ENCODE data around the gene TM9SF2.

TM9SF2 gene

DNA sequence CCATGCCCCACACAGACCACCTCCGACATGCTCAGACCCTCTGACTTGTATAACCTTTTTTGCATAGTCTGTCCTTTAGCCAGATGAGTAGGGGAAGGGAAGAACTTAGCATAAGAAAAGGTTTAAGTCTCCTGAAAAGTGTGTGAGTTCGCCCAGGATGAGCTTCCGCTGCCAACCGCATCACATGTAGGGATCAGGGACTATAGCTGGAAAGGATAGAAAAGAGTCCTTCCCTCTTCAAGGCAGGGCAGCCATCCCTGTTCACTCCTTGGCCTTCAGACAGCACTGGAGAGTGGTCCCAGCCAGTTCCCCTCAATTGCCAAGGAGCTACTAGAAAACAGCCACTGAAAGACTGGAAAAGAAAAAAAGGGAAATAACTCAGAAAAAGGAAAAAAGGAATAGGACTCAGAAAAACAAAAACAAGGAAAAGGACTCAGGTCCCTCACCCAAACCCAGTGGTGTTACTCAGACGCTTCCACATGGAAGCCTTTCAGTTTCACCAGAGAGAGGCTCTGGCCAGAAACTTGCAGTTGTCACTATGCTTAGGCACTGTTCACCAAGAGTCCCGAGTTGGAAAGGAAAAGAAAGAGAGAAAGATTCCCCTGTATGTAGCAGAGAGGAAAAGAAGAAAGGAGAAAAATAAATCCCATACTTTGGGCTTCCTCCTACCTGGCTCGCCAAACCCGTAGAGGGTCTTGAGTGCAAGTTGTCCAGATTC is 5.6 kb upstream of the TM9SF2 start:
- DNase-seq (ENCODE audit: low read depth): no peak
- TF ChIP-seq, protein P1, sequence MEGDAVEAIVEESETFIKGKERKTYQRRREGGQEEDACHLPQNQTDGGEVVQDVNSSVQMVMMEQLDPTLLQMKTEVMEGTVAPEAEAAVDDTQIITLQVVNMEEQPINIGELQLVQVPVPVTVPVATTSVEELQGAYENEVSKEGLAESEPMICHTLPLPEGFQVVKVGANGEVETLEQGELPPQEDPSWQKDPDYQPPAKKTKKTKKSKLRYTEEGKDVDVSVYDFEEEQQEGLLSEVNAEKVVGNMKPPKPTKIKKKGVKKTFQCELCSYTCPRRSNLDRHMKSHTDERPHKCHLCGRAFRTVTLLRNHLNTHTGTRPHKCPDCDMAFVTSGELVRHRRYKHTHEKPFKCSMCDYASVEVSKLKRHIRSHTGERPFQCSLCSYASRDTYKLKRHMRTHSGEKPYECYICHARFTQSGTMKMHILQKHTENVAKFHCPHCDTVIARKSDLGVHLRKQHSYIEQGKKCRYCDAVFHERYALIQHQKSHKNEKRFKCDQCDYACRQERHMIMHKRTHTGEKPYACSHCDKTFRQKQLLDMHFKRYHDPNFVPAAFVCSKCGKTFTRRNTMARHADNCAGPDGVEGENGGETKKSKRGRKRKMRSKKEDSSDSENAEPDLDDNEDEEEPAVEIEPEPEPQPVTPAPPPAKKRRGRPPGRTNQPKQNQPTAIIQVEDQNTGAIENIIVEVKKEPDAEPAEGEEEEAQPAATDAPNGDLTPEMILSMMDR (IDR thresholded peaks at IDR 0.05; ENCODE audit: control insufficient read depth, extremely low read depth, insufficient read depth): no peak

DNA sequence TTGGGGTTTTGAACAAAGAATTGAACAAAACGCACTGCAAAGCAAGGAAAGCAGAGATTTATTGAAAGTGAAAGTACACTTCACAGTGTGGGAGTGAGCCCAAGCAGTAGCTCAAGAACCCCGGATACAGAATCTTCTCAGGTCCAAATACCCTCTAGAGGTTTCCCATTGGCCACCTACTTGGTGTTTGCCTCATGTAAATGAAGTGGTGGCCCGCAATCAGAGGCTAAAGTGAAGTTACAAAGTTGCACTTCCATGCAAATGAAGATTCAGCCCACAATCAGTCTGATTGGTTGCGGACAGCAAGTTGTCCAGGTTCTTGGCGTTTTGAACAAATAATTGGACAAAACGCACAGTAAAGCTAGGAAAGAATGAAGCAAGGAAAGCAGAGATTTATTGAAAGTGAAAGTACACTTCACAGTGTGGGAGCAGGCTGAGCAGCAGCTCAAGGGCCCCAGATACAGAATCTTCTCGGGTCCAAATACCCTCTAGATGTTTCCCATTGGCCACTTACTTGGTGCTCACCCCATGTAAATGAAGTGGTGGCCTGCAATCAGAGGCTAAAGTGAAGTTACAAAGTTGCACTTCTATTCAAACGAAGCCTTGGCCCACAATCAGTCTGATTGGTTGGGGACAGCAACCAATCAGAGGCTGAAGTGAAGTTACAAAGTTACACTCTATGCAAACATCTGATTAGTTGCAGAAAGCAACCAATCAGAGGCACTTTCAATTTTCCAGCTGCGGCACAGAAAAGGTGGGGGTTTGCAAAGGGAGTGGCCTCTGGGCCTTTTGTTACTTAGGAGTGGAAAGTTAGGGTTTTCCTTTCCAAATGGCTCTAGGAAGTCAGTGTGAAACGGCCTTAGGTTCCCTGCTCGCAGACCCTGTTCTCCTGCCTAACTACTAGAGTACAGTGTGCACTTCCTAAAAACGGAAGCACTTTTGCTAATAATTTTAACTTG is 4.8 kb upstream of the TM9SF2 start:
- H3K4me3 ChIP-seq (ENCODE audit: low read depth, low read length): no peak overlapping the region
- no peak for DNase-seq (ENCODE audit: low read depth)
- TF ChIP-seq, protein P1 (IDR thresholded peaks at IDR 0.05; ENCODE audit: control insufficient read depth, extremely low read depth, insufficient read depth): no peak

More for the DNA sequence above, 5.6 kb upstream of the TM9SF2 start:
- H3K4me3 ChIP-seq (ENCODE audit: low read depth, low read length): no peak overlapping the region

DNA sequence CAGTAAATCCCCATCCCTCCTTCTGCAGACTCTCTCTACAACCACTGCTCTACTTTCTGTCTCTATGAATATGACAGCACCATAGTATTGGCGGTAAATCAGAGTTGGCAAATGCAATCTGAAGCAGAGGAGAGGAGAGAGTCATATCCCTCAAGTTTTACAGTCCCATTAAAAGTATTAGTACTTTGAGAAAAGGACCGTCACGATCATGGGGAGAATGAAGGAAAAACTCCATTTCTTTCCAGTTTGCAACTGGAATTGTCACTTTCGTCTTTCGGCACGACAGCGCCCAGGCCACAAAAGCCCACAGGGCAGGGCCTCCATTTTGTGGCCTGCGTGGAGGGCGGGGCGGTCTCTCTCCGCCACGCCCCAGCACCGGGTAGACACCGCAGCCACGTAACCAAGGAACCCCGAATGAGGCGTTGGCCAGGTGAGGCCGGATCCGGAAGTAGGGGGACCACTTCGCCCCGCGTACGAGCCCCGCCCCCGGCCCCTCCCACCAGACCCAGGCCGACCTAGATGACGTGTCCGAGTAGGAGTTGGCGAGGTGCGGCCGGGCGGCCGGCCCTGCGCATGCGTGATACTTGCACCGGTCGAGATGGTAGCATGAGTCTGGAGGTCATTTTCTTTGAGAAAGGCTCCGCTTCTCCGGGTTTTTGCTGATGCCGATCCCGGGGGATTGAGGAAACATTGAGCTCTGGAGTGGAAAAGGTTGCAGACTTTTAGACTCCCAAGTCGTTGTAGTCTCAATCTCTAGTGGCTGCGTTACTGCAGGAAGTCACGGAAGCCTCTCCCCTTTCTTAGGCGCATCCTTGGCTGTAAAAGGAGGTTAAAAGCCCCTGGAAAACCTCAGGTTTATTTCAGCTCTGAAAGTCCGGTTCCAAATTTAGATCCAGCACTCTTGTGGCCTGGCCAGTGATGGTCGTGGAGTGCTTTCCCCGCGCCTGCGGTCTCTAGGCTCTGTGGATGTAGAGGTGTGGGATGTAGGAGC is 2.8 kb upstream of the TM9SF2 start:
- TF ChIP-seq, protein P1 (IDR thresholded peaks at IDR 0.05; ENCODE audit: control insufficient read depth, extremely low read depth, insufficient read depth): no peak
- peak; percentile 74 for DNase-seq (ENCODE audit: low read depth)
- peak overlapping the region; percentile 45 for H3K4me3 ChIP-seq (ENCODE audit: low read depth, low read length)

DNA sequence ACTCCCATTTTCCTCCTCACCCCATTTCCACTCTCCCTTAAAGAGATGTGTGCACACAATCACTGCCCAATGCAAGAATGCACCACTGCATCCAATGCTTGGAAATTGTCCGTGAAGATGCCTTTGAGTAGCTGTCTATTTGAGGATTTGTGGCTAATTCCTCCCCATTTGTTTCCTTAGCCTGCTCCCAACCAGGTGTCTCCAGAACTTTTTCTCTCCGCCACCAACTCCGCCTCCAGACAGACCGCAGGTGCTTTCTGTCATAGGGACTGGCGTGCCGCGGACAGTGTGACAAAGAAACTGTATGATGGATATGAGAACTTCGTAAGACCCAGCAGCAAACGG is 461 bp upstream of the TM9SF2 start:
- DNase-seq (ENCODE audit: low read depth): no peak
- peak overlapping the region; percentile 75 for H3K4me3 ChIP-seq (ENCODE audit: low read depth, low read length)
- TF ChIP-seq, protein P1 (IDR thresholded peaks at IDR 0.05; ENCODE audit: control insufficient read depth, extremely low read depth, insufficient read depth): no peak

DNA sequence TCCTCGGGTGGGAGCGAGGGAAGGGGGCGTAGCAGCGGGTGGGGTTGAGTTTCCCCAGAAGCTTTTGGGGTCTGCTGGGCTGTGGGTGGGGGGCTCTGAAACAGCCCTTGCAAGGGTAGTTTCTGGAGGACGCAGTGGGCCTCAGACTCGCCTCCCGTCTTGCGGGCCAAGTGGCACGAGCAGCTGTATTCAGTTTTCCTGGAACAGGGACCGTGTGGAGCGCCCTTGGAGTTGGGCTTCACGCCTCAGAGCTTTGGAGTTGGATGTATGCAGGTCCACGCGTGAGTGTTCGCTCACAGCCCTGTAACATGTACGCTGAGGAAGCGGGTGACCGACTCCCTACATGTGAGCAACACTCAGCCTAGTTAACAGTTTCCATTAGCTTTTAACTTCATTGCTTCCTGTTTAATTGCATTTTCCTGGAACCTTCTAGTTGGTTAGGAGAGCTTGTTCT is 603 bp downstream of the TM9SF2 start:
- TF ChIP-seq, protein P1 (IDR thresholded peaks at IDR 0.05; ENCODE audit: control insufficient read depth, extremely low read depth, insufficient read depth): no peak
- peak overlapping the region; percentile 75 for H3K4me3 ChIP-seq (ENCODE audit: low read depth, low read length)
- no peak for DNase-seq (ENCODE audit: low read depth)

DNA sequence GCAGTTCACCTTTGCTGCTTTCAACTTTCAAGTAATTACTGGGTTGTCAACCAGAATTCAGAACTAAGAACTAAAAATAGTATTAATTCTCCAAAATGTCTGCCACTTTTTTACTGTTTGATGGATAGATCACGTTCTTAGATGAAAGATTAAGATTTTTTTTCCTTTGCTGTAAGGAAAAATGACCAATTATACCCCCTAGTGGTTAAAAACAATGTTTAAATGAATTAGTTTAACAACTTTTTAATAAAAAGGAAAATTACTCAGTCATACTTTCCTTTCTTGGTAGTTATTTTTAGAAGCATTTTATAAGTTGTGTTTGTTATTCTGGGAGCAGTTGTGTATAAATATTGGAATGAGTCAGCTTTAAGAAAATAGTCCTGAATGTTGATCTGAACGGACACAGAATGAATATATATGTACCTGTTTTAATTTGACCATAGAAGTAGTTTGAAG is 4.6 kb downstream of the TM9SF2 start:
- TF ChIP-seq, protein P1 (IDR thresholded peaks at IDR 0.05; ENCODE audit: control insufficient read depth, extremely low read depth, insufficient read depth): no peak
- no peak for DNase-seq (ENCODE audit: low read depth)
- no peak overlapping the region for H3K4me3 ChIP-seq (ENCODE audit: low read depth, low read length)
